ENCODE results near the gene ARNT2. TPM values are rescaled to one million over a fixed set of nuclear protein-coding genes. Genes with fewer than 3 reads are reported as not detected.

The ARNT2 gene
- total RNA-seq, 1 experiment from 2014 or later = 16.8 TPM

GRCh38 chr15:80531796-80532195 lies 127.6 kb downstream of the ARNT2 start:
- TF ChIP-seq TCF7L2 (IDR thresholded peaks at IDR 0.05; ENCODE audit: low read depth, low read length) = no peak
- TF ChIP-seq REST (IDR thresholded peaks at IDR 0.05; ENCODE audit: insufficient read depth in 1 of 2, low read depth in 2 of 2, low read length in 1 of 2) = no peak
- no peak for TF ChIP-seq SIN3A (IDR thresholded peaks at IDR 0.05; ENCODE audit: borderline replicate concordance, insufficient read depth, low read depth, low read length)
- TF ChIP-seq POLR2AphosphoS5 (IDR thresholded peaks at IDR 0.05; ENCODE audit: low read depth, low read length) = no peak
- no peak for TF ChIP-seq CTCF (IDR thresholded peaks at IDR 0.05)
- Histone ChIP-seq H3K36me3 (ENCODE audit: control insufficient read depth, insufficient read depth, low read length) (no peaks in the 10 kb centered on the region), H3K4me1 (ENCODE audit: control insufficient read depth, insufficient read depth, low read length) (no peaks in the 10 kb centered on the region), H3K27me3 (ENCODE audit: control insufficient read depth, insufficient read depth, low read length) (peaks cover 5% of the 10 kb centered on the region), H3K27ac (ENCODE audit: low read length) (no peak overlapping the region), H3K4me3 (ENCODE audit: low read depth in 2 of 2, low read length in 2 of 2) (no peak overlapping the region), H3K9me3 (ENCODE audit: control insufficient read depth, insufficient read depth, low read depth, low read length) (0 out of 2 replicates have a peak, but pooled peaks cover 4% of the 10 kb centered on the region)
- intact Hi-C loops (cut with micrococcal nuclease; ENCODE audit: unreplicated experiment) (no loop called here), in situ Hi-C loops (cut with HindIII; ENCODE audit: low pct_unique_long_range_greater_than_20kb, low sequenced_read_pairs) (no loop called here)
- CTCF ChIA-PET = no interaction called here
- no TSS peak for BruUV-seq (replicated peaks)
- DNase-seq (ENCODE audit: low read depth, low spot score) (no peak), ATAC-seq (no peak)
- POLR2A ChIA-PET = no interaction called here

GRCh38 chr15:80533790-80534333 lies 129.7 kb downstream of the ARNT2 start:
- CTCF ChIA-PET = no interaction called here
- H3K4me1 ChIP-seq (ENCODE audit: control insufficient read depth, insufficient read depth, low read length) = no peaks in the 10 kb centered on the region
- TF ChIP-seq REST (IDR thresholded peaks at IDR 0.05; ENCODE audit: insufficient read depth in 1 of 2, low read depth in 2 of 2, low read length in 1 of 2) (no peak), TCF7L2 (IDR thresholded peaks at IDR 0.05; ENCODE audit: low read depth, low read length) (no peak), CTCF (IDR thresholded peaks at IDR 0.05) (no peak), POLR2AphosphoS5 (IDR thresholded peaks at IDR 0.05; ENCODE audit: low read depth, low read length) (no peak), SIN3A (IDR thresholded peaks at IDR 0.05; ENCODE audit: borderline replicate concordance, insufficient read depth, low read depth, low read length) (no peak)
- H3K4me3 ChIP-seq (ENCODE audit: low read depth in 2 of 2, low read length in 2 of 2) = no peak overlapping the region
- intact Hi-C loops (cut with micrococcal nuclease; ENCODE audit: unreplicated experiment) (no loop called here), in situ Hi-C loops (cut with HindIII; ENCODE audit: low pct_unique_long_range_greater_than_20kb, low sequenced_read_pairs) (no loop called here)
- no TSS peak for BruUV-seq (replicated peaks)
- H3K36me3 ChIP-seq (ENCODE audit: control insufficient read depth, insufficient read depth, low read length) = no peaks in the 10 kb centered on the region
- DNase-seq (ENCODE audit: low read depth, low spot score) = no peak
- POLR2A ChIA-PET = no interaction called here
- peaks cover 5% of the 10 kb centered on the region for H3K27me3 ChIP-seq (ENCODE audit: control insufficient read depth, insufficient read depth, low read length)
- ATAC-seq = no peak
- 0 out of 2 replicates have a peak, but pooled peaks cover 4% of the 10 kb centered on the region for H3K9me3 ChIP-seq (ENCODE audit: control insufficient read depth, insufficient read depth, low read depth, low read length)
- no peak overlapping the region for H3K27ac ChIP-seq (ENCODE audit: low read length)
